Measurements from ENCODE around the gene MAP4K5. TPM values are rescaled to one million over a fixed set of nuclear protein-coding genes. Genes with fewer than 3 reads are reported as not detected.

The MAP4K5 gene
- total and polyA plus RNA-seq, 4 experiments from 2014 or later = 5.9 to 43.0 (median 31.5) TPM

GRCh38 chr14:50425816-50426215 lies 106.6 kb downstream of the MAP4K5 start:
- Histone ChIP-seq H3K4me1 (ENCODE audit: insufficient read depth, low read length) (no peaks in the 10 kb centered on the region), H3K27me3 (ENCODE audit: insufficient read depth, low read length) (no peaks in the 10 kb centered on the region), H3K4me3 (ENCODE audit: low read length in 2 of 2) (no peak overlapping the region), H3K9me3 (ENCODE audit: control insufficient read depth in 1 of 2, low read length in 2 of 2) (no peaks in the 10 kb centered on the region), H3K27ac (ENCODE audit: low read depth, low read length) (no peak overlapping the region), H3K36me3 (ENCODE audit: insufficient read depth, low read length) (no peaks in the 10 kb centered on the region)
- no peaks in the 10 kb centered on the region for H3K4me1 Mint-ChIP-seq
- no peak for DNase-seq
- H3K4me3 Mint-ChIP-seq = no peak overlapping the region
- peaks cover 32 to 34% of the 10 kb centered on the region in 2 donors for H3K36me3 Mint-ChIP-seq
- no peaks in the 10 kb centered on the region for H3K9me3 Mint-ChIP-seq
- ChIA-PET POLR2A (ENCODE audit: partially characterized antibody) (no interaction called here), CTCF (ENCODE audit: partially characterized antibody) (interaction anchor here (2.1 kb wide), 1 partner anchor 105 kb away, joined by 8 read pairs; no protein-coding TSS in a partner anchor)
- intact Hi-C loops (cut with micrococcal nuclease) = no loop called here
- H3K27ac Mint-ChIP-seq = no peak overlapping the region
- no peaks in the 10 kb centered on the region for H3K27me3 Mint-ChIP-seq

GRCh38 chr14:50425105-50425504 lies 107.3 kb downstream of the MAP4K5 start:
- POLR2A ChIA-PET (ENCODE audit: partially characterized antibody) = interaction anchor here (0.6 kb wide), 1 partner anchor 76 kb away, joined by 3 read pairs; no protein-coding TSS in a partner anchor
- no peaks in the 10 kb centered on the region for H3K27me3 ChIP-seq (ENCODE audit: insufficient read depth, low read length)
- H3K4me3 ChIP-seq (ENCODE audit: low read length in 2 of 2) = no peak overlapping the region
- intact Hi-C loops (cut with micrococcal nuclease) = no loop called here
- Mint-ChIP-seq H3K27me3 (no peaks in the 10 kb centered on the region), H3K36me3 (peaks cover 36 to 38% of the 10 kb centered on the region in 2 donors), H3K4me1 (no peaks in the 10 kb centered on the region), H3K4me3 (no peak overlapping the region), H3K9me3 (no peaks in the 10 kb centered on the region), H3K27ac (no peak overlapping the region)
- no peaks in the 10 kb centered on the region for H3K9me3 ChIP-seq (ENCODE audit: control insufficient read depth in 1 of 2, low read length in 2 of 2)
- no peaks in the 10 kb centered on the region for H3K36me3 ChIP-seq (ENCODE audit: insufficient read depth, low read length)
- CTCF ChIA-PET (ENCODE audit: partially characterized antibody) = interaction anchor here (2.1 kb wide), 1 partner anchor 104 kb away, joined by 8 read pairs; no protein-coding TSS in a partner anchor
- no peak overlapping the region for H3K27ac ChIP-seq (ENCODE audit: low read depth, low read length)
- H3K4me1 ChIP-seq (ENCODE audit: insufficient read depth, low read length) = no peaks in the 10 kb centered on the region
- DNase-seq = no peak

- H3K4me1 Mint-ChIP-seq = no peaks in the 10 kb centered on the region
- Histone ChIP-seq H3K27me3 (ENCODE audit: insufficient read depth, low read length) (no peaks in the 10 kb centered on the region), H3K27ac (ENCODE audit: low read depth, low read length) (no peak overlapping the region), H3K4me1 (ENCODE audit: insufficient read depth, low read length) (no peaks in the 10 kb centered on the region), H3K4me3 (ENCODE audit: low read length in 2 of 2) (no peak overlapping the region), H3K9me3 (ENCODE audit: control insufficient read depth in 1 of 2, low read length in 2 of 2) (no peaks in the 10 kb centered on the region), H3K36me3 (ENCODE audit: insufficient read depth, low read length) (no peaks in the 10 kb centered on the region)
- H3K36me3 Mint-ChIP-seq = peaks cover 44 to 45% of the 10 kb centered on the region in 2 donors
- CTCF ChIA-PET (ENCODE audit: partially characterized antibody) = no interaction called here
- POLR2A ChIA-PET (ENCODE audit: partially characterized antibody) = no interaction called here
- H3K27me3 Mint-ChIP-seq = no peaks in the 10 kb centered on the region
- H3K27ac Mint-ChIP-seq = no peak overlapping the region
- no peak overlapping the region for H3K4me3 Mint-ChIP-seq
- DNase-seq = no peak
- H3K9me3 Mint-ChIP-seq = no peaks in the 10 kb centered on the region
- intact Hi-C loops (cut with micrococcal nuclease) = no loop called here
Measured at GRCh38 chr14:50423529-50423928, 108.8 kb downstream of the MAP4K5 start.

GRCh38 chr14:50421499-50421898 lies 110.9 kb downstream of the MAP4K5 start:
- Mint-ChIP-seq H3K9me3 (peaks cover 0 to 2% (median 0%) of the 10 kb centered on the region in 8 donors), H3K4me1 (no peaks in the 10 kb centered on the region), H3K27ac (peak overlapping the region in 1 of 7 donors; percentile 64), H3K36me3 (peaks cover 56% of the 10 kb centered on the region in 2 donors), H3K4me3 (no peak overlapping the region), H3K27me3 (no peaks in the 10 kb centered on the region)
- CTCF ChIA-PET (ENCODE audit: partially characterized antibody) = no interaction called here
- Histone ChIP-seq H3K36me3 (ENCODE audit: insufficient read depth, low read length) (no peaks in the 10 kb centered on the region), H3K27ac (ENCODE audit: low read depth, low read length) (no peak overlapping the region), H3K27me3 (ENCODE audit: insufficient read depth, low read length) (no peaks in the 10 kb centered on the region), H3K4me1 (ENCODE audit: insufficient read depth, low read length) (no peaks in the 10 kb centered on the region), H3K4me3 (ENCODE audit: low read length in 2 of 2) (no peak overlapping the region), H3K9me3 (ENCODE audit: control insufficient read depth in 1 of 2, low read length in 2 of 2) (no peaks in the 10 kb centered on the region)
- intact Hi-C loops (cut with micrococcal nuclease) = no loop called here
- POLR2A ChIA-PET (ENCODE audit: partially characterized antibody) = no interaction called here
- DNase-seq = no peak

GRCh38 chr14:50417853-50418252 lies 114.5 kb downstream of the MAP4K5 start:
- Mint-ChIP-seq H3K9me3 (peaks cover 0 to 10% (median 2%) of the 10 kb centered on the region in 8 donors), H3K4me3 (no peak overlapping the region), H3K36me3 (peaks cover 50 to 69% of the 10 kb centered on the region in 2 donors), H3K27me3 (no peaks in the 10 kb centered on the region), H3K27ac (peak overlapping the region in 1 of 7 donors; percentile 14), H3K4me1 (no peaks in the 10 kb centered on the region)
- Histone ChIP-seq H3K4me3 (ENCODE audit: low read length in 2 of 2) (no peak overlapping the region), H3K27ac (ENCODE audit: low read depth, low read length) (no peak overlapping the region), H3K4me1 (ENCODE audit: insufficient read depth, low read length) (no peaks in the 10 kb centered on the region), H3K36me3 (ENCODE audit: insufficient read depth, low read length) (no peaks in the 10 kb centered on the region), H3K27me3 (ENCODE audit: insufficient read depth, low read length) (no peaks in the 10 kb centered on the region), H3K9me3 (ENCODE audit: control insufficient read depth in 1 of 2, low read length in 2 of 2) (no peaks in the 10 kb centered on the region)
- DNase-seq = no peak
- intact Hi-C loops (cut with micrococcal nuclease) = no loop called here
- POLR2A ChIA-PET (ENCODE audit: partially characterized antibody) = no interaction called here
- CTCF ChIA-PET (ENCODE audit: partially characterized antibody) = no interaction called here

GRCh38 chr14:50410921-50411320 lies 121.4 kb downstream of the MAP4K5 start:
- no peak overlapping the region for H3K4me3 Mint-ChIP-seq
- peaks cover 0 to 1% of the 10 kb centered on the region in 2 donors for H3K27me3 Mint-ChIP-seq
- ChIA-PET POLR2A (ENCODE audit: partially characterized antibody) (no interaction called here), CTCF (ENCODE audit: partially characterized antibody) (interaction anchor here (0.6 kb wide), 1 partner anchor 94 kb away, joined by 3 read pairs; no protein-coding TSS in a partner anchor)
- intact Hi-C loops (cut with micrococcal nuclease) = no loop called here
- H3K4me1 Mint-ChIP-seq = peaks cover 4 to 6% (median 5%) of the 10 kb centered on the region in 4 donors
- peaks cover 8 to 19% of the 10 kb centered on the region in 2 donors for H3K36me3 Mint-ChIP-seq
- no peaks in the 10 kb centered on the region for H3K36me3 ChIP-seq (ENCODE audit: insufficient read depth, low read length)
- no peaks in the 10 kb centered on the region for H3K27me3 ChIP-seq (ENCODE audit: insufficient read depth, low read length)
- no peaks in the 10 kb centered on the region for H3K9me3 ChIP-seq (ENCODE audit: control insufficient read depth in 1 of 2, low read length in 2 of 2)
- H3K4me1 ChIP-seq (ENCODE audit: insufficient read depth, low read length) = no peaks in the 10 kb centered on the region
- no peak for DNase-seq
- no peak overlapping the region for H3K27ac Mint-ChIP-seq
- H3K4me3 ChIP-seq (ENCODE audit: low read length in 2 of 2) = no peak overlapping the region
- H3K9me3 Mint-ChIP-seq = peaks cover 0 to 48% (median 11%) of the 10 kb centered on the region in 8 donors
- no peak overlapping the region for H3K27ac ChIP-seq (ENCODE audit: low read depth, low read length)

- peaks cover 0 to 1% of the 10 kb centered on the region in 2 donors for H3K27me3 Mint-ChIP-seq
- H3K36me3 ChIP-seq (ENCODE audit: insufficient read depth, low read length) = no peaks in the 10 kb centered on the region
- peak overlapping the region in 2 of 7 donors; percentile 22 to 41 for H3K27ac Mint-ChIP-seq
- no peak overlapping the region for H3K4me3 ChIP-seq (ENCODE audit: low read length in 2 of 2)
- no peaks in the 10 kb centered on the region for H3K27me3 ChIP-seq (ENCODE audit: insufficient read depth, low read length)
- H3K4me1 Mint-ChIP-seq = peaks cover 7 to 9% (median 8%) of the 10 kb centered on the region in 4 donors
- peaks cover 0 to 54% (median 13%) of the 10 kb centered on the region in 8 donors for H3K9me3 Mint-ChIP-seq
- intact Hi-C loops (cut with micrococcal nuclease) = no loop called here
- no peak overlapping the region for H3K27ac ChIP-seq (ENCODE audit: low read depth, low read length)
- ChIA-PET CTCF (ENCODE audit: partially characterized antibody) (no interaction called here), POLR2A (ENCODE audit: partially characterized antibody) (no interaction called here)
- H3K4me1 ChIP-seq (ENCODE audit: insufficient read depth, low read length) = no peaks in the 10 kb centered on the region
- H3K9me3 ChIP-seq (ENCODE audit: control insufficient read depth in 1 of 2, low read length in 2 of 2) = no peaks in the 10 kb centered on the region
- no peak for DNase-seq
- H3K36me3 Mint-ChIP-seq = peaks cover 5 to 16% of the 10 kb centered on the region in 2 donors
- no peak overlapping the region for H3K4me3 Mint-ChIP-seq
Measured at GRCh38 chr14:50410071-50410470, 122.3 kb downstream of the MAP4K5 start.

Data from CD4-positive, alpha-beta memory T cell (primary cell).